NOMO-1 treated with dmso at 0.1 percent for 144 hours (cell line): ENCODE results near the gene ELMO1.

Source experiments
- DNase-seq: peaks from one replicate; lab custom pipeline; 2025; ENCODE audit not compliant: unreplicated experiment; lab: John Stamatoyannopoulos, UW

Gene ELMO1

DNA sequence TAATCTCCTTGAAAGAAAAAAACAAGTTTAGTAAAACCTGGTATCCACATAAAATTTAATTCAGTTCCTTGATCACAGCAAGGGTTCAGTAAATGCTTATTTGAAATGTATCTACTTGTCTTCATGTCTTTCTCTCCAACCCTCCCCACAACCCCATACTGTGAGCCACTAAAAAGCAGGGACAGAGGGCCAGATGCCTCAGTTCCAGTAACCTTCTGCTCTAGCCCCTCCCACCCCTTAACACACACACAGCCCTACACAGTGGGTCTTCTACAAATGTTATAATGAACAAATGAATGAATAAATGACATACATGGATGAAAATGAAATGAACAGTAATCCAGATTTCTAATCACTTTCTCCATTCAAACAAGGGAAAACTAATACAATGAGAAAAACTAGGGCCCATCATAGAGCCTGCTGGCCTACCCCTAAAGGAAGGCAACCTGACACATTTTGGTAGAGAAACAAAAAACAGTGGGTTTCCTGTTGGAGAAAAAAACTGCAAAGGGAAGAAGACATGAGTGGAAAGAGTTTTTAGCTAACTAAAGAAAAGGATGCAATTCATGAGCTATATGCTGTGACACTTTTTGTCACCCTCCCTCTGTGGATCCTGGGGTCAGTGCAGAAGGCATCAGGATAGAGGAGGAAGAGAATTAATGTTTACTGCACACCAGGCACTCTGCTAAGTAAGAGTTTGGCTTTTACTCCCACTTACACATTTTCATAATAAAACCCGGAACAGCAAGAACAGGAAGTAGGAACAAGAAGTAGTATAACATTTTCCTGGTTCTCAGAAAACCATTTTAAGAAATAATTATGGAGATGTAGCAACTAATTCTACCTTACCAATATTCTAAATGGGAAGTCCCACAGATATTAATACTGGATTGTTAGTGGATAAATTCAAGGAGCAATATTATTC, 38.1 kb downstream of the ELMO1 start:
- peak; percentile 33 for DNase-seq

DNA sequence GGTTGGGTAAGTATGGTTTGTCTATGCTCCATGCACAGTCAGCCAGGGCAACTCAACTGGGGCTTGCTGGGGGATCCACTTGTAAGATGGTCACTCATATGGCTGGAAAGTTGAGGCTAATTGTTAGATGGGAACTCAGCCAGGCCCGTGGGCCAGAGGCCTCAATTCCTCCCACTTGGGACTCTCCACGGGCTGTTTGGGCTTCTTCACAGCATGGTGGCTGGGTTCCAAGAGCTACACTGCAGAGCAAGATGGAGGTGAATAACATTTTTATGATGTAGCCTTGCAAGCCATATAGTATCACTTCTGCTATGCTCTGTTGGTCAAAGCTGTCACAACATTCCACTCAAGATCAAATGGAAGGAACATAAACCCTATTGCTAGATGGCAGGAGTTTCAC, 39.2 kb downstream of the ELMO1 start:
- DNase-seq, result no peak

DNA sequence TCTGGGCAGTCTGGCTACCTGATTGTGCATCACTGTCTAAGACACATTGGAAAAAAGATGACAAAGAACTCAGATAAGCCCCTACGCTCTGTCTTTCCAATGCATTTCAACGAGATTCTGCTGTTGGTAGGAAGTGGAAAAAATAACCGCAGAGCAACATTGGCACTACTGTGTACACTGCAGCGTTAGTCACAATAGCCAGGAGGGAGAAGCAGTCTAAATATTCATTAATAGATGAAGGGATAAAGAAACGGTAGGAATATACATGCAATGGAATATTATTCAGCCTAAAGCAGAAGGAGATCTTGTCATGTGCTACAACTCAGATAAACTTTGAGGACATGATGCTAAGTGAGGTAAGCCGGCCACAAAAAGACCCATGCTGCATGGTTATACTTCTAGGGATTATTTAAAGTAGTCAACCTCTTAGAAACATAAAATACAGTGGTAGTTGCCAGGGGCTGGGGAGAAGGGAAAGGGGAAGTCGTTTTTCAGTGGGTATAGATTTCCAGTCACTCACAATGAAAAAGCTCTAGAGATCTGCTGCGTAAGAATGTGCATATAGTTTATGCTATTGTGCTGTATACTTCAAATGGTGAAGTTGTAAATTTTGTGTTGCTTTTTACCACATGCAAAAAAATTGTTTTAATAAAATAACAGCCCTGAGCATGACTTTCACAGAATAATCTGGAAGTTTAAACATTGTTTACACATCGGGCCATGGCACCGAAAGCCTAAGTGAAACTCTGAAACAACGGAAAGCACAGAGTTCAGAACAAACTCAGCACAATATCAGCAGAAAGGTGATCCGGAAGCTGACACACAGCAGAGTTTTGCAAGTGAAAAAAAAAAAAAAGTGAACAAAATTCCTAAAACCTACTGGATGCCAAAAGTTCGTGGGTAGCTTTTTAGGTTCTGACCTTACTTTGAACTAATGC, 40.1 kb downstream of the ELMO1 start:
- peak; percentile 46 for DNase-seq

DNA sequence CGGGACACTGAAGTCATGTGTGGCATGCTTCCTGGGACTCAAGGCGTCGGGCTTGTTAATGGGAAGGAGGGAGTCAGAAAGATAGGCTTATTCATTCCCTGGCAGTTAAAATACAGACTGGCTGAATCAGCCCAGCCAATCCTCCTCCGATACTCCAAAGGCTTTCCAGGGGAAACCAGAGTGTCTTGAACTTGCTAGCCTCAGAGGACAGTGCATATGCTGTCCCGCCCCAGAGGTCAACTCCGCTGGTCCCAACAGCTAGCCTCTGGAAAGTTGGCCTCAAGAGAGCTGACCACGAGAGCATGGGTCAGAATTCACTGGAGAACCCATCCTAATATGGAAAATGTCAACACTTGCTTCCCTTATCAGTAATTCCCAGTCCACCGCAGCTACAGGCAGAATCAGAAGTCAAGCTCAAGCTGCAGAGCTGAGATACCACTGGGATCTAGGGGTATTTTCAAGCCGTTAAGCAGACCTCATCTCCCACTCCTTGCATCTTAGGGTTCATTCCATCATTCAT, 43.0 kb downstream of the ELMO1 start:
- no peak for DNase-seq

DNA sequence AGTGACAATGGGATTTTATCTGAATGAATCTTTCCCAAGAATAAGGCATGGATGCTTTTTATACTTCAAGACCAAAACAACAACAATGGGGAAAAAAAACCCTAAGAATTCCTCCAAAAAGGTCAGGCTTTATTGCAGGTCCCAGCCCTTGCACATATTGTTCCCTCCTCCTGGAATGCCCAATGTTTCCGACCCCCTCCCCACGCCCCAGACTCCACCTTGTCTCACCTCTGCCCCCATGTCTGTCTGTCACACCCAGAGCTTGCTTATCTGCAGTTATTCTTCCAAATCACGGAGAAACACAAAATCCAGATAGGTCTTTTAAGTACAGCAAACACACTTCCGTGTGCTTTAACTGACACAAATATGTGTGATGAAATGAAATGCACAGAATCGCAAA, 43.5 kb downstream of the ELMO1 start:
- no peak for DNase-seq

DNA sequence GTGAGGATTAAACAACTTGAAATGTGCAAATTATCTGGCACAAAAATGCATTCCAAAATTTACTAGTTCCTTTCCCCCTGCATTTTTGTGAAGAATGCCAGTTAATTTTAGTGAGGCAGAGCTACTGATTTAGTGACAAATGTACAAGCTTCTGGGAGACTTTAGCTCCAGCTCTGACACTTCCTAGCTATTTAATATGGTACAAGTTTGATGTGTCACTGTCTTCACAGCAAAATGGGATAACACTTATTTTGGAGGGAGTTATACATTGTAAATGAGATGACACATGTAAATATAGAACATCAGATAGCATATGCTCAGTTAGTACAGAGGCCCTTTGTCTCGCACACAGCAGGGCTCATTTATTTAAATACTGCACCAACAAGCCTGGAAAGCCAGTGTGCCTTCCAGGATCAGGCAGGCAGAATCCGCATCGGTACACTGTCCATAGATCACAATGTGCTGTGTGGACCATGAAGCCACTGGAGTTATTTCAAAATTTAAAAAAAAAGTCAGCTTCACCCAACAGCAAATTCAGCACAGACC, 48.7 kb downstream of the ELMO1 start:
- no peak for DNase-seq

DNA sequence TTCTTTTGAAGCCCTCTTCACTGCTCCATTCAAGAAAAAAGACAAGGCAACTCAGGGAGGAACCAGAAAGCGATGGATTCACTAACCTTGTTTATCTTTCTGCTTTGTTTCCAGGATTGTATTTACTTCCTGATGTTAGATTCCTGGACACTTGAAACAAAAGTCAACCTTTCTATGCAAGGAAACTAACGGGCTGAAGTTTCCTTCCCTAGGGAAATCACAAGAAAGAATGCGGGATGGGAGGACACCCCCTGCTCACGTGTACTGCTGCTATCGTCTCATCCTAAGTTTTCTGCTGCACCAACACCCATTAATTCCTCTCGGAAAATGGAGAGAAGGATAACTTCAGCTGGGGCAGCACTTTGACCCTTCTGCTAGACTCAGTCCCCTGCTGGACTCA, 50.3 kb downstream of the ELMO1 start:
- DNase-seq, result no peak

DNA sequence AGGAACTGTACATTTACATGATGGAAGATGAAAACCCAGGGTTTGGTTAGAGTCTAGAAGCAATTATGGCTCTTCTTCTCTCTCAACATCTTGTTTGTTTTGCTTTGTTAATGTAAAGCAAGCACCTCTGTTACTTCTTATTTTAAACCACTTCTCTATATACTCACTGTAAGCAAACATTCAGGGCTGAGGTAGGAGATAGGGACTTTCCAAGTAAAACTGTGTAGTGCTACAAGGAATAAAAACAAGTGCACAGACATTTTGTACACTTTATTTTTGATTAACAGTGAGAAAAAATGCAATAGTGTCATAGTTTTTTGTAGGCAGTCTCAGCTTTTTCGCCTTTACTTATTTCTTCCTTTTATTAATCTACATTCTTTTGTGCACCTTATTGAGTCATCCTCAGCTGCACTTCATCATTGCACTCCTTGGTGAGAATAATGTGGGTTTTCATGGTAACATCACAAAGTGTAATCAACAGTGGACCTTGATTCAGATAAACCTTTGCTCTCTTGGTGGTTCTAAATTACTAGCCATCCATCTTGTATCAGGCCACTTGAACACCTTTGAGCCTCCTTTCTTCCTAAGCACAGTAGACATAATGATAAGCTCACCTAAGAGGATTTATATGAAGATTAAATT, 52.9 kb downstream of the ELMO1 start:
- no peak for DNase-seq

DNA sequence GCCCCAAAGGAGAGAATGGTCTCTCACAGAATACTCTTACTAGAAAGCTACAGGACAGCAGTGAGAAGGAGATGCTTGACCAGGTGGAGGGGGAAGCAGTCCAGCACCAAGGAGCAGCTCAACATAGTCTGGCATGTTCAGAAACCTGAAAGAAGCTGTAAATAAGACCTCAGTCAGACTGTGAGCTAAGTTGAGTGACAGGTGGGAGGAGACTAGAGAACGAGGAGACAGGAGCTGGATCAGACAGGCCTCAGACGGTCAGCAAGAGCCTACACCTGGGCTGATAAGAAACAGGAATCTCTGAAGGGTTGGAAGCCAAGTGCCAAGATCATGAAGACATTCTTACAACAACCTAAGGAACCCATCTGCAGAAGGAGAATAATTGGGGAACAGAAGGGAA, 54.5 kb downstream of the ELMO1 start:
- DNase-seq, result no peak

DNA sequence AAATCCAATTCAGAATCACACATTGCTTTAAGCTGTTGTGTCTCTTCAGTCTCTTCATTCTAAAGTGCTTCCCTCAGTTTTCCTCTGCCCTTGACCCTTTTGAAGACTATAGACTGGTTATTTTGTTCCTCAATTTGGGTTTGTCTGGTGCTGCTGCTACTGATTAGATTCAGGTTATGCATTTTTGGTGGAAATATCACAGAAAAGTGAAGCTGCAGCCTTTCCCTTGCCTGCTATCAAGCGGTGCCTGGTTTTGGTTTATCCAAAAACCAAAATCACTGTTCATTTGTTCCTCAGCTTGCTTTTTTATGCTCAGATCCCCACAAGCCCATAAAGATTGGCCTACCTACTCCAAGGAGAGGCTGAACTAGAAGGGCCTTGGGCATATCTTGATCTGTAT, 55.2 kb downstream of the ELMO1 start:
- no peak for DNase-seq

DNA sequence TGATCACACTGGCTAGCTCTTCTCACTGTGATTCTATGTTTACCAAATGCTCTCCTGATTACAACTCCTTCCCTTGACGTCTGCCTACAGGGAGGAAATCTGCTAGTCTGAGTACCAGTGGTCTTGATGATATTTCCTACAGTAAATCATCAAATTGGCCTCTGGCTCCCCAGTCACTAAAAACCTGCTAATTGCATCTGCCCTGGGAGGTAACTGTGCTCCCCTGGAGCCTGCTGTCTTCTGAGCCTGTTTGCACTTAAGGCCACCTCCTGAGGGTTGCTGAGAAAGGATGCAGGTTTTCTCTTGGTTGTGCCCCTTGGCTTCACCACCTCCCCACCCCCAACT, 56.0 kb downstream of the ELMO1 start:
- DNase-seq, result no peak

DNA sequence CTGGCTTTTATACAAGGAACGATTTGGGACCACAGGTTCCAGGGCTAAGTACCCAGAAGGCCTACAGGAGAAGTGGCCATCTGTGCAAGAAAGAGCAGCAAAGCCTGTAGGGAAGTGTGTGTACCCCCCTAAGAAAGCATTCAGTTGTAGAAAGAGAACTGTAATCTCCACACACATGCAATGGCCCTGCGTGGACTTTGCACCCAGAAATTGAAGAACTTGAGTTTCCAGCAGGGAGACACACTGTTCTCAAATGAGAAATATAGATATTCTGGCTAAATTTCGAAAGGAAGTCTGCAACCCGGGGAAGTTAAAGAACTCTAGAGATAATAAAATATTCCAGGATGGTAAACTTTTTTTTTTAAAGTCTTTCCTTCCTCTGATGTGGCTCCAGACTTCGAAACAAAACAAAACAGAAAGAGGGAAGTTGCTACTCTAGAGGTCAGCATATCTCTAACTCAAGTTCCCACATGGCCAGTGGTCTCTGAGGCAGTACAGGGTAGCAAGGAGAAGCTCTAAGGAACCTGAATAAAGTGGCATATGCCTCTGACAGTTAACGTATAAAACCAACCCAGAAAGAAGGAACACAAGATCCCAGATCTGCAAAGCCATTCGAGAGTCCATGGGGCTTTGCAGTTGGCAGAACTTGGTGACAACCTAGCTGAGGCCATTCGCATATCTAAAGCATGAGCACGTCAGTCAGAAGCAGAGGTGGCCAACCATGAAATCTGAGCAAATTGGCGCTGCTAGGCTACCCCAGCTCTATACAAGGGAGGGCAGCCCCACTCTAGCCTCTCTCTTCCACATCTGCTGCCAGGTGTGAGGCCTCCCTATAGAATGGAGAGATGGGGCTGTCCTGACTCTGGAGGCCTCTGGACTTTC, 56.6 kb downstream of the ELMO1 start:
- peak; percentile 71 for DNase-seq

DNA sequence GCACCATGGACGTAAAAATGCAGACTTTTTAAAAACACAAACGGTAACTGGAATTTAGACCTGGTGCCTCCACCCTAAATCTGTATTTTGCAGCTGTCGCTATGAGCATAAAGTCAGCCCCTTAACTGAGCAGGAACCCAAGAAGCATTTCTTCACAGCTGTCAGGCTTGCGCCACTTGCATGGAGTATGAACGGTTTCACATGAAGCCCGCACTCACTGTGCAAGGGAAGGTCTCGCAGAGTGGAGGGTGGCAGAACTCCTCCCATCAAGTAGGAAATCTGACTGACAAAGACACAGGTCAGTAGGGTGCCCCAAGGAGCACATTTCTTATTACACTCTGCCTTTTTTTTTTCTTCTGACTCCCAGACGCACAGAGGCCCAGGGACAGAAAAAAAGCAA, 58.5 kb downstream of the ELMO1 start:
- DNase-seq, result peak; percentile 61

DNA sequence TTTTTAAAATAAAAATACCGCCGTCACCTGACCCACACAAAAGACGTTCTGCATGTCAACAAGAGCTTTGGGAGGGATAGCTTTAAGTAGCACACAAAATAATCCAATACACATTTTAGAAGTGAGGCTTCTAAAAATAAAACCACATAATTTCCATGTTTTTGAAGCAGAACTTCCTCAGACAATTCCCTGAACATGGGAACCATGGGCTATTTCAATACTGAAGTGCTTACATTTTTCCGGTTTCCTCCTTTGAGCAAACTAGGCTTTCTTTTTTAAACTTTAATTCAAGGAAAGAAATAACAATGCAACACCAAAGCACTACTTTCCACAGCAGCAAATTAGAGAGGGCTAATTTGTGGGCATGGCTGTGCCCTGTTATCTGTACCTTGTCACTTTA, 59.9 kb downstream of the ELMO1 start:
- no peak for DNase-seq

DNA sequence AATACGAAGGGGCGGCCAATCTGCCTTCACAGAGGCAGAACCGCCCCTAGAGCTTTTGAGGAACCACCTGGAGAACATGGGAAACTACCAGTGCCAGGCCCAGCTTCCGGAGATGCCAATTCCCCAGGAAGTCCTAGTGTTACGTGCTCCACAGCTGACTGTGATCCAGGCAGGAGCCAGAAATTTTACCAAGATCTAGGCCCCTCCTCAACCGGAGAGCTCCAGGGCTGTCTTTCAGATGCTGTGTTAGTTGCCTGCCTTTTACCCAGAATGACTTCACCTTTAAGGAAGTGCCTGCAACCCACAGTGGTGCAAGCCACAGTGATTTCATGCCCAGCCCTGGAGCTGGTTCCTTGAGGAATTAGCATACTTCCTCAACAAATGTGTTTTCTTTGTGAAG, 62.9 kb downstream of the ELMO1 start:
- DNase-seq, result no peak

DNA sequence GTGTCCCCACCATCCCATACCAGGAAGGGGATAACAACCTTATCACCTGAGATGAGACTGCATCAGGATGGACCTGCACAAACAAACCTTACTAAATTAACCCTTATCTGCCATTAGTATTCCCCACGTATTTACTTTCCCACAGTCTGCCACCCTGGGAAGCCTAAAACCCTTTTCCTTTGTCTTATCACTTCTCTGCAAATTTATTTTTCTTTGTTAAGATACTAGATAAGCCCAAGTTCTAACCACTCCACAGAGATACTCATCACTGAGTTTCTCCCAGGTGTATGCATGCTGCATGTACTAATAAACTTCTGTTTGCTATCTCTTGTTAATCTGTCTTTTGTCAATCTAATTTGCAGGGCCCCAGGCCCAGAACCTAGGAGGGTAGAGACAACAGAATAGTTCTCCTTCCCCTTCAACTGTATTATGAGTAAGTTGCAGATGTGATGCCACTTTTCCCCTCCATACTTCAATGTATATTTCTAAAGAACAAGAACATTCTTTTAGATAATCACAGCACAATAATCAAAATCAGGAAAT, 66.0 kb downstream of the ELMO1 start:
- DNase-seq, result no peak

DNA sequence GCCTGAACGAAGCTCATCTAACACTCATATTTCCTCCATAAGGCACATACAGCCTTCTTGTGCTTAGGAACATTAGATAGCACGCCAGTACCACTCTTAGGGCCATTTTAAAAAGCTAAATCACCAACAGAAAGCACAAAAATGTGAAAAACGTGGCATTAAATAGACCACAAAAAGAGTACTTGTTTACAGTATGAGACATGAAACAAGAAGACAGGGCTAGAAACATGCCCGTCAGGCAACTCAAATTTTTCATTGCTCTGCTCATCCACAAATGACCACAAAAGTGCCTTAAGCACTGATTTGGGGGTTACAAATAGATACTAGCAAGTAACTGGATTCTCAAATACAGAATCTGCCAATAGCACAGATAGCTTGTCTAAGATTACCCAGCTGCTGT, 67.8 kb downstream of the ELMO1 start:
- DNase-seq, result no peak

DNA sequence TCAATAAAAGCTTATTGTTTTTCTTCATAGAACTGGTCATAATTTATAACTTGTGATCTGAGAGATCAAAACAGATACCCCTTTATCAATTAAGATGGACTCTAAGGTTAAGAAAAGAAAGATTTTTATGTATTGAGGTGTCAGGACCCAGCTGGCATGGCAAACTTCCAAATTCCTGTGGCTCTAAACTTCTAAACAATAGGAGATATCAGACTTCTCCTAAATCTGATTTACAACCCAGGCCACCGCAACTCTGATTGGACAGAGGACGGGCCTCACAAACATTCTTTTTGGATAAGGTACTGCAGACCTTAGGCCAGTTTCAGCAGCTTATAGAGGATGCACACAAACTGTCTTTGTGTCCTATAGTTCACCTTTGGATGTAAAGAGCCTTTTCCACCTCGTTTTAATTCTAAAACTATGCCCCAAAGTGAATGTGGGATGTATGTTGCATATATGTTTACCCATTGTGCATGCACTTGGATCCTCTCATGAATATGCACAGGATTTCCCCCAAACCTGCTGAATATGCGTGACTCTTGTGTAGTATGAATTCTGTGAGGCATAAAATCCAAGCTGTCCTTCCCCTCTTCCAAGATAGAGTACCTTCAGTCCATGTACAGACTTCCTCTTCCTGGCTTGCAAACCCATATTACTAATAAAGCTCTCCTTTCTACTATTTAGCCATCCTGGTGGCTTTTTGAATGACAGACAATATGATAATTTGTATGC, 69.0 kb downstream of the ELMO1 start:
- no peak for DNase-seq

DNA sequence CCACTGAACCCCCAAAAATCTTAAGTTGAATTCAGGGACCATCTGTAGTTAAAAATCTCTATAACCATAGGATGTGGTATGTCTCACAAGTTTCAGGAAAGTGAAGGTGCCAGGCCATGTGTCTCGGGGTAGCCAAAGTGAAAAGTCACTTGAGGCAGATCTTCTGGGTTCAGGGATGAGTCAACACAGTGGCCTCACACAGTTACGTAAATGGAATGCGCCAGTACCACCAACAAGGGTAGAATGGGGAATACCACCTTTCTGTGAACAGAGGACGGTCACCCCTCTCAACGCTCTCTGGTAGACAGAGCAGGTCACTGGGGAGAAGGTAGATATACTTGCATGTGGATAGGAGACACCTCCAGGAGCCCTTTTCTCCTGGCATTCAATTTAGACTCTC, 71.4 kb downstream of the ELMO1 start:
- no peak for DNase-seq
